IMR-90 (cell line): Measurements from ENCODE around the gene CHMP4B. TPM values are rescaled to one million over a fixed set of nuclear protein-coding genes. Genes with fewer than 3 reads are reported as not detected.

Experiments used
- CEBPB ChIP-seq: IDR thresholded peaks from 2 replicates; pipeline ENCODE4 v1.6.1; 2012; ENCODE audit warnings: low read depth, low read length, improper control_type of control experiment
- MAZ ChIP-seq: IDR thresholded peaks from 2 replicates; pipeline ENCODE4 v1.6.1; 2012; ENCODE audit warnings: low read depth, mild to moderate bottlenecking, low read length, improper control_type of control experiment, moderate library complexity, borderline replicate concordance
- MXI1 ChIP-seq: IDR thresholded peaks from 2 replicates; pipeline ENCODE4 v1.6.1; 2012; ENCODE audit warnings: low read depth, mild to moderate bottlenecking, low read length, moderate library complexity, borderline replicate concordance
- SMC3 ChIP-seq: fragments of 150-350 bp; IDR thresholded peaks from 2 replicates; pipeline ENCODE4 v1.6.1; 2016; ENCODE audit warnings: low read depth, mild to moderate bottlenecking, antibody characterized with exemption, low read length, moderate library complexity
- polyA plus RNA-seq, 3 experiments: library from polyadenylated mRNA; depleted of rRNA; stranded (reverse); fragments of >200 nt; gene quantifications; 2 replicates each; pipeline ENCODE4 v1.2.3, GENCODE V29; 2012; ENCODE audit warnings: low replicate concordance in 1 of 3
- total RNA-seq: library from RNA; depleted of rRNA; stranded (reverse); fragments of >200 nt; gene quantifications from 2 replicates; pipeline ENCODE4 v1.2.3, GENCODE V29; 2012
- TF ChIP-seq, protein P1 (sequence below): conservative IDR thresholded peaks from 2 replicates; pipeline ENCODE4 v1.5.1; 2012; ENCODE audit warnings: mild to moderate bottlenecking, low read depth, low read length, improper control_type of control experiment

The CHMP4B gene
- total and polyA plus RNA-seq, 2 of the 4 experiments (the other 2 are of a cell fraction) = 30.3 to 94.8 TPM

DNA sequence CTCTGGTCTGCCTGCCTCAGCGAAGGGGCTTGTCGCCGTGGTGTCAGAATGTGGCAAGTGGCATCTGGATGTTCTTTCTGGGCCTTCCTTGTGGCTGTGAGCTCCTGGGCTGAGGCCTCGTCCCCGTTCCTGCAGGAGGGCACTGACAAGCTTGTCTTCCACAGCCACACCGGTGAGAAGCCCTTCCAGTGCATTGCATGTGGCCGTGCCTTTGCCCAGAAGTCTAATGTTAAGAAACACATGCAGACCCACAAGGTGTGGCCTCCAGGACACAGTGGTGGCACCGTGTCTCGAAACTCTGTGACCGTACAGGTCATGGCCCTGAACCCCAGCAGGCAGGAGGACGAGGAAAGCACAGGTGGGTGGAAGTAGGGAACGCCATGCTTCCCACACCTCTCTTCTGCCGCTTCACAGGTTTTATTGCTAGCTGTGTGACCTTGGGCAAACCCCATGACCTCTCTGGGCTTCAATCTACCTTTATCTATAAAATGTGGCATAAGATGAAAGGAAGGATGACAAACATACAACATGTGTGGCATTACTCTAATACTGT is 49.4 kb upstream of the CHMP4B start (continued):
- TF ChIP-seq, protein P1, sequence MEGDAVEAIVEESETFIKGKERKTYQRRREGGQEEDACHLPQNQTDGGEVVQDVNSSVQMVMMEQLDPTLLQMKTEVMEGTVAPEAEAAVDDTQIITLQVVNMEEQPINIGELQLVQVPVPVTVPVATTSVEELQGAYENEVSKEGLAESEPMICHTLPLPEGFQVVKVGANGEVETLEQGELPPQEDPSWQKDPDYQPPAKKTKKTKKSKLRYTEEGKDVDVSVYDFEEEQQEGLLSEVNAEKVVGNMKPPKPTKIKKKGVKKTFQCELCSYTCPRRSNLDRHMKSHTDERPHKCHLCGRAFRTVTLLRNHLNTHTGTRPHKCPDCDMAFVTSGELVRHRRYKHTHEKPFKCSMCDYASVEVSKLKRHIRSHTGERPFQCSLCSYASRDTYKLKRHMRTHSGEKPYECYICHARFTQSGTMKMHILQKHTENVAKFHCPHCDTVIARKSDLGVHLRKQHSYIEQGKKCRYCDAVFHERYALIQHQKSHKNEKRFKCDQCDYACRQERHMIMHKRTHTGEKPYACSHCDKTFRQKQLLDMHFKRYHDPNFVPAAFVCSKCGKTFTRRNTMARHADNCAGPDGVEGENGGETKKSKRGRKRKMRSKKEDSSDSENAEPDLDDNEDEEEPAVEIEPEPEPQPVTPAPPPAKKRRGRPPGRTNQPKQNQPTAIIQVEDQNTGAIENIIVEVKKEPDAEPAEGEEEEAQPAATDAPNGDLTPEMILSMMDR = no peak
- TF ChIP-seq SMC3 (no peak), CEBPB (no peak), MXI1 (no peak), MAZ (no peak)
